HCT116 (cell line): ENCODE results near the gene EDDM13. TPM values are rescaled to one million over a fixed set of nuclear protein-coding genes. Genes with fewer than 3 reads are reported as not detected.
A peak's percentile ranks its signal among the peaks of the same experiment; 100 is the strongest.
"Not testable (repeated sequence)": the region's sequence is repeated elsewhere in the genome, so short reads cannot be mapped to it uniquely, and the experiment has no call there.

Experiments
- ATAC-seq: fragments of 200-7000 bp; cut with Tn5 transposase; 2 replicates; pipeline ENCODE4 v1.9.1; 2020; ENCODE audit warnings: mild to moderate bottlenecking, moderate library complexity
- BruUV-seq: library from RNA; stranded (reverse); fragments of 400-500 nt; replicated peaks from 2 replicates; lab custom pipeline; 2021; lab: Mats Ljungman, UMichigan
- CTCF ChIA-PET: fragments of 300-600 bp; sonication (Branson Sonifier 250); formaldehyde crosslinking; loops from one replicate; lab custom pipeline; 2021; ENCODE audit warnings: antibody characterized with exemption; lab: Charles Lee
- POLR2A ChIA-PET: fragments of 300-600, 350-600 bp; sonication (Branson Sonifier 250); formaldehyde crosslinking; loops from one replicate; lab custom pipeline; 2021; ENCODE audit warnings: antibody characterized with exemption; lab: Charles Lee
- RAD21 ChIA-PET, 2 experiments: fragments of 300-600 bp; sonication (Branson Sonifier 250); formaldehyde crosslinking; loops; one replicate each; lab custom pipeline; 2023; ENCODE audit warnings: low total read pairs in 2 of 2; ENCODE audit not compliant: uncharacterized antibody in 2 of 2, unreplicated experiment in 2 of 2, low non-redundant PET in 1 of 2; lab: Charles Lee
- DNase-seq: peaks from one replicate; pipeline ENCODE4 v3.0.0-alpha.2; 2010; ENCODE audit warnings: low read depth, low spot score
- H2AFZ ChIP-seq: fragments of 200-600 bp; shearing (Covaris generic), sonication (generic); 2 replicates; pipeline ENCODE4 v1.6.1; 2017; ENCODE audit warnings: low read depth, mixed run types, mixed read lengths, antibody characterized with exemption, low read length; ENCODE audit not compliant: poor library complexity, severe bottlenecking
- H3K27ac ChIP-seq: 2 replicates; pipeline ENCODE4 v1.5.1; 2012; ENCODE audit warnings: low read depth, low read length
- H3K27me3 ChIP-seq: fragments of 200-600 bp; sonication (generic); 2 replicates; pipeline ENCODE4 v1.6.1; 2016; ENCODE audit warnings: mixed run types, low read length, mixed read lengths; ENCODE audit not compliant: insufficient read depth
- H3K36me3 ChIP-seq, 2 experiments: fragments of 200-500 bp in 1 of 2; fragments of 200-600 bp in 1 of 2; sonication (Bioruptor generic) in 1 of 2; sonication (generic) in 1 of 2; 2 replicates each; pipeline versions ENCODE4 v1.5.1 to v1.6.1; 2014 to 2016; ENCODE audit warnings: low read length in 2 of 2, inconsistent platforms in 1 of 2, mixed read lengths in 1 of 2, mixed run types in 1 of 2; ENCODE audit not compliant: insufficient read depth in 2 of 2, control insufficient read depth in 1 of 2
- H3K4me1 ChIP-seq, 2 experiments: fragments of 200-600 bp in 1 of 2; sonication (generic) in 1 of 2; 2 replicates each; pipeline versions ENCODE4 v1.5.1 to v1.6.1; 2012 to 2017; ENCODE audit warnings: low read length in 2 of 2, inconsistent platforms in 1 of 2, mild to moderate bottlenecking in 1 of 2, mixed read lengths in 1 of 2, mixed run types in 1 of 2, moderate library complexity in 1 of 2; ENCODE audit not compliant: insufficient read depth in 2 of 2, control insufficient read depth in 1 of 2
- H3K4me2 ChIP-seq: fragments of 200-600 bp; sonication (generic); 2 replicates; pipeline ENCODE4 v1.6.1; 2017; ENCODE audit warnings: mixed run types, low read length, mixed read lengths
- H3K4me3 ChIP-seq, 2 experiments: fragments of 200-600 bp in 1 of 2; sonication (generic) in 1 of 2; replicated peaks in 1 of 2; 2 replicates each; pipeline ENCODE4 v1.5.1; 2011 to 2016; ENCODE audit warnings: low read length in 2 of 2, control low read depth in 1 of 2, low read depth in 1 of 2, mild to moderate bottlenecking in 1 of 2, mixed read lengths in 1 of 2, mixed run types in 1 of 2
- H3K79me2 ChIP-seq: fragments of 200-600 bp; sonication (generic); 2 replicates; pipeline ENCODE4 v1.6.1; 2017; ENCODE audit warnings: mild to moderate bottlenecking, mixed run types, low read length, moderate library complexity, mixed read lengths; ENCODE audit not compliant: insufficient read depth
- H3K9ac ChIP-seq: fragments of 200-600 bp; sonication (generic); 2 replicates; pipeline ENCODE4 v1.6.1; 2016; ENCODE audit warnings: low read length, mixed read lengths
- H3K9me2 ChIP-seq: fragments of 200-600 bp; sonication (generic), shearing (Covaris generic); 2 replicates; pipeline ENCODE4 v1.6.1; 2017; ENCODE audit warnings: mixed run types, mild to moderate bottlenecking, moderate library complexity; ENCODE audit not compliant: insufficient read depth
- H3K9me3 ChIP-seq, 2 experiments: fragments of 200-500 bp in 1 of 2; fragments of 200-600 bp in 1 of 2; sonication (Bioruptor generic) in 1 of 2; sonication (generic) in 1 of 2; 2 replicates each; pipeline ENCODE4 v1.6.1; 2014 to 2017; ENCODE audit warnings: low read length in 2 of 2, mixed read lengths in 2 of 2, inconsistent platforms in 1 of 2, low read depth in 1 of 2, mild to moderate bottlenecking in 1 of 2, mixed run types in 1 of 2, moderate library complexity in 1 of 2; ENCODE audit not compliant: control insufficient read depth in 1 of 2, insufficient read depth in 1 of 2
- H4K20me1 ChIP-seq: fragments of 200-600 bp; sonication (generic), shearing (Covaris generic); 2 replicates; pipeline ENCODE4 v1.6.1; 2017; ENCODE audit warnings: mixed run types, mild to moderate bottlenecking, moderate library complexity; ENCODE audit not compliant: insufficient read depth
- CTCF ChIP-seq, 3 experiments: fragments of 200-600 bp in 1 of 3; sonication (generic) in 1 of 3; IDR thresholded peaks in 2 of 3; conservative IDR thresholded peaks in 1 of 3; 2 replicates each; pipeline ENCODE4 v1.5.1; 2012 to 2017; ENCODE audit warnings: low read depth in 2 of 3, low read length in 2 of 3, antibody characterized with exemption in 1 of 3, borderline replicate concordance in 1 of 3, control low read depth in 1 of 3, mild to moderate bottlenecking in 1 of 3, mixed read lengths in 1 of 3, mixed run types in 1 of 3, moderate library complexity in 1 of 3; ENCODE audit not compliant: insufficient read depth in 1 of 3
- POLR2A ChIP-seq: IDR thresholded peaks from 2 replicates; pipeline ENCODE4 v1.7.0; 2011; ENCODE audit warnings: borderline replicate concordance; ENCODE audit not compliant: insufficient read depth, insufficient read length; ENCODE audit errors: extremely low read depth
- RAD21 ChIP-seq: IDR thresholded peaks from 2 replicates; pipeline ENCODE4 v1.6.1; 2012; ENCODE audit warnings: low read depth, mild to moderate bottlenecking
- intact Hi-C: fragments of 100-400 bp; cut with micrococcal nuclease; formaldehyde crosslinking; loops from 2 replicates; pipeline ENCODE4 v1.10.0; 2022
- total RNA-seq: library from RNA; stranded (reverse); gene quantifications from one replicate; pipeline ENCODE4 v1.2.1, GENCODE V29; 2021; ENCODE audit not compliant: unreplicated experiment

Gene EDDM13
- total RNA-seq, 1 experiment from 2014 or later = not detected

DNA sequence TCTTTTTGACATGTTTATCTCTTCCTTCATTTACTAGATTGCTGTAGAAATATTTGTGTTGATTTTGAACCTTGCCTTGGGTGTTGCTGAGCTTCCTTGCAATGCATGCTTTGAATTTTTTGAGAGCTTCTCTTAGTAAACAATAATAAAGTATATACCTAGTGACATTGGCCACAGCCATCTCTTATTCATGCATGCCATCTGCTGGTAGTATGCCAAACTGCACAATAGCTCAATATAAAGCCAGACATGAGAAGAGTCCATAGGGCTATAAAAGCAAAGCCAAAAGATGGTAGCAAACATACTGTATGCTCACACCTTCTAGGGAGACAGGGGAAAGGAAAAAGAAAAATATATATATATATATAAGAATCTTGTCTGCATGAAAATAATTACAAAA, 61.0 kb downstream of the EDDM13 start:
- H3K4me3 ChIP-seq = no peak overlapping the region
- ChIA-PET CTCF (interaction anchor here (0.5 to 3.8 kb wide), 33 partner anchors 12 to 701 kb away, joined by 3 to 229 read pairs (median 7); partner anchors contain the start of genes U2AF2 and ZSCAN5A), RAD21 (interaction anchor here (0.7 to 1.7 kb wide), 9 partner anchors 80 to 700 kb away, joined by 3 to 25 read pairs (median 4); no protein-coding TSS in a partner anchor), POLR2A (interaction anchor here (1.7 kb wide), 1 partner anchor 80 kb away, joined by 6 read pairs; no protein-coding TSS in a partner anchor)
- no TSS peak for BruUV-seq
- H3K9me3 ChIP-seq = no peaks in the 10 kb centered on the region
- H3K27ac ChIP-seq = no peak overlapping the region
- H3K36me3 ChIP-seq = no peaks in the 10 kb centered on the region
- H3K9ac ChIP-seq = no peak overlapping the region
- intact Hi-C loops = loop anchor here (1.0 to 5.0 kb wide), 4 partner anchors 80 to 701 kb away; no protein-coding TSS in a partner anchor
- H4K20me1 ChIP-seq = no peaks in the 10 kb centered on the region
- H3K79me2 ChIP-seq = no peaks in the 10 kb centered on the region
- ATAC-seq = peak; percentile 84
- H2AFZ ChIP-seq = no peak overlapping the region
- H3K4me2 ChIP-seq = no peak overlapping the region
- H3K27me3 ChIP-seq = peaks cover 3% of the 10 kb centered on the region; the same call in 1 of the 2 replicates
- H3K9me2 ChIP-seq = no peaks in the 10 kb centered on the region
- H3K4me1 ChIP-seq = no peaks in the 10 kb centered on the region
- TF ChIP-seq CTCF (IDR thresholded peaks at IDR 0.05 in 2 of 3, conservative IDR thresholded peaks at IDR 0.05 in 1 of 3; ENCODE audit: borderline replicate concordance in 1 of 3, insufficient read depth in 1 of 3, low read depth in 2 of 3, low read length in 2 of 3) (peak; percentile 68 to 71 (median 69); a peak in 5 of 6 replicates), POLR2A (no peak), RAD21 (peak; percentile 81)
- DNase-seq = peak; percentile 48

GRCh38 chr19:56335371-56335770, 62.8 kb downstream of the EDDM13 start:
- H3K36me3 ChIP-seq, H3K9me2 ChIP-seq, ATAC-seq, DNase-seq, intact Hi-C loops, H3K9me3 ChIP-seq, H3K4me3 ChIP-seq, H3K27me3 ChIP-seq, H3K4me1 ChIP-seq, H3K9ac ChIP-seq, H4K20me1 ChIP-seq, H2AFZ ChIP-seq, H3K79me2 ChIP-seq, H3K27ac ChIP-seq, BruUV-seq, RAD21 ChIA-PET, POLR2A ChIA-PET, H3K4me2 ChIP-seq: not testable (repeated sequence)
- CTCF ChIA-PET = interaction anchor here (0.7 to 3.8 kb wide), 3 partner anchors 13 to 254 kb away, joined by 3 to 229 read pairs (median 34); no protein-coding TSS in a partner anchor

DNA sequence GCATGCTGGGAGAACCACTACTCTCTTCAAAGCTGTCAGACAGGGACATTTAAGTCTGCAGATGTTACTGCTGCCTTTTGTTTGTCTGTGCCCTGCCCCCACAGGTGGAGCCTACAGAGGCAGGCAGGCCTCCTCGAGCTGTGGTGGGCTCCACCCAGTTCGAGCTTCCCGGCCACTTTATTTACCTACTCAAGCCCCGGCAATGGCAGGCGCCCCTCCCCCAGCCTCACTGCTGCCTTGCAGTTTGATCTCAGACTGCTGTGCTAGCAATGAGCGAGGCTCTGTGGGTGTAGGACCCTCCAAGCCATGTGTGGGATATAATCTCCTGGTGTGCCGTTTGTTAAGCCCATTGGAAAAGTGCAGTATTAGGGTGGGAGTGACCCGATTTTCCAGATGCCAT, 64.5 kb downstream of the EDDM13 start:
- H3K9me3 ChIP-seq, DNase-seq, H4K20me1 ChIP-seq, BruUV-seq, intact Hi-C loops, H3K27me3 ChIP-seq, RAD21 ChIA-PET, H3K27ac ChIP-seq, H3K4me2 ChIP-seq, H3K79me2 ChIP-seq, H3K9me2 ChIP-seq, H3K9ac ChIP-seq, H3K36me3 ChIP-seq, H3K4me1 ChIP-seq, H2AFZ ChIP-seq, POLR2A ChIA-PET, ATAC-seq, H3K4me3 ChIP-seq: not testable (repeated sequence)
- CTCF ChIA-PET = interaction anchor here (0.9 kb wide), 1 partner anchor 13 kb away, joined by 3 read pairs; no protein-coding TSS in a partner anchor

DNA sequence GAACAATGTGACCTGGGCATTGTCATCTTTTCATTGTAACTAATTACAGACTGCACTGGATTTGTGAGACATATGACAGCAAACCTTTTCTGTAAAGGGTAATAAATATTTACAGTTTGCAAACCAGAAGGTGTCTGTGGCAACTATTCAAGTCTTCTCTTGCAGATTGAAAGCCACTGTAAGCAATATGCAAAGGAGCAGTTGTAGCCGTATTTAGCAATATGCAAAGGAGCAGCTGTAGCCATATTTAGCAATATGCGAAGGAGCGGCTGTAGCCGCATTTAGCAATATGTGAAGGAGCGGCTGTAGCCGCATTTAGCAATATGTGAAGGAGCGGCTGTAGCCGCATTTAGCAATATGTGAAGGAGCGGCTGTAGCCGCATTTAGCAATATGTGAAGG, 66.5 kb downstream of the EDDM13 start:
- H3K79me2 ChIP-seq, H3K9me2 ChIP-seq, H3K4me3 ChIP-seq, H3K4me2 ChIP-seq, H4K20me1 ChIP-seq, CTCF ChIA-PET, POLR2A ChIA-PET, RAD21 ChIA-PET, H3K36me3 ChIP-seq, H3K27ac ChIP-seq, ATAC-seq, intact Hi-C loops, H2AFZ ChIP-seq, BruUV-seq, H3K27me3 ChIP-seq, DNase-seq, H3K9ac ChIP-seq, H3K4me1 ChIP-seq: not testable (repeated sequence)
- peaks cover 4 to 12% of the 10 kb centered on the region in 2 experiments; a peak in 2 of 4 replicates for H3K9me3 ChIP-seq
